IPS-18c (cell line): ENCODE results near the gene MORN5.
A peak's percentile ranks its signal among the peaks of the same experiment; 100 is the strongest.

ENCODE experiments used
- H3K4me3 ChIP-seq: 2 replicates; pipeline ENCODE4 v1.7.0; 2013; ENCODE audit warnings: low read depth, mild to moderate bottlenecking, low read length, moderate library complexity; ENCODE audit not compliant: insufficient read depth
- H3K9me3 ChIP-seq: one replicate; pipeline ENCODE4 v1.6.1; 2013; ENCODE audit warnings: mild to moderate bottlenecking, low read length, moderate library complexity; ENCODE audit not compliant: control insufficient read depth, insufficient read depth

MORN5 gene

DNA sequence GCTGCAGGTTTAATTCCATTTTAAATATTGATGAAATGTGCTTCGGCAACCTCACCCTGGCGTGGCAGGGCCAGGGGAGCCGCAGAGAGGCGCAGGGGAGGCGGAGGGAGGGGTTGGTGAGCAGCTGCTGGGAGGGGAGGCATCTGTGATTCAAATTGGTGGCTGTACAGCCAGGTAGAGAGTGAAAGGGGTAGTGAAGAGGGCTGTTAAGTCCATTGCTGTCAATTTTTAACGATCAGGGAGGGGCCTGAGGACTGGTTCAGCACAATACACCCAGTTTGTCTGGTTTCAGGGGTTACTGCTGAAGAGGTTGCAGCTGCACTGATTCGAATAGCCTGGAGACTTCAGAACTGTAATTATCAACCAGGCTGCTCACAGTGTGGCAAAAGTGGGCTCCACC, 37.7 kb downstream of the MORN5 start:
- no peak overlapping the region for H3K4me3 ChIP-seq
- no peaks in the 10 kb centered on the region for H3K9me3 ChIP-seq

DNA sequence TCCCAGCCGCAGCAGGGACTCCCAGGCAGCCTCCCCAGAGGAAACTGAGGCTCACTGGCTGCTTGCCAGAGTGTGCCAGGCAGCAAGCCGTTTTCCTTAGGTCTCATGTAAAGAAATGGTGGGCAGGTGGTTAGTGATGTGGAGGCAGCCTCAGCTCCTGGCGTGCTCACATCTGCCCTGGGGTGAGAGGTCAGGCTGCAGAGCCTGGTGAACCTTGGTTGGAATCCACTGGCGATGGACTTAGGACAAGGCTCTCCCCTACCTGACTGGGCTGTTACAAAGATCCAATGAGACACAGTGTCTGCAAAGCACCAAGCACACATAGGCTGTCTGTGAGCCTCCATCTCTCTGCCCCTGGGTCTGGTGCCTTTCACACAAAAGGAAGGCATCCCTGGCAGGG, 38.2 kb downstream of the MORN5 start:
- Histone ChIP-seq H3K9me3 (no peaks in the 10 kb centered on the region), H3K4me3 (no peak overlapping the region)

DNA sequence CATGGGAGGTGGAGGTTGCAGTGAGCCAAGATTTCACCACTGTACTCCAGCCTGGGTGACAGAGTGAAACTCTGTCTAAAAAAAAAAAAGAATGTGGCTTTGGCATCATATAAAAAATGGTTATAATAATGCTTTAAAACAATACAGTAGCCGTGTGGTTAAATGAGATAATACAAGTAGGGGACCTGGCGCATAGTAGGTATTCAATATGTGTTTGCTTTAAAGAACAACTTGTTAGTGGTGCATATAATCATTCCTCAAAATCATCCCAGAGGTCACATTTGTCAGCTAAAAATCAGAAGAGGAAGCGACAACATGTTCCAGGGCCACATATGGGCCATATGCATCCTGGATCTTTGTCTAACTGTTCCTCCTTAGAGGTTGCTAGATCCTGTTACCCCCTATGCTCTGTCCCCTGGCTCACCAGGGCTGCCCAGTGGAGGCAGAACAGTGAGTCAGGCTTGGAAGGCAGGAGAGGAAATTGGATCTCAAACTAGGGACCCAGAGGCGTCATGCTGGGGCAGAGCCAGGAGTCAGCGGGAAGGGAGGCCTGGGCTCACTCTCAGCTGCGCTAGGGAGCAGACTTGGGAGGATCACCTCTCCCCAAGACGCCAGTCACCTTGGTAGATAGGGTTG, 41.4 kb downstream of the MORN5 start:
- Histone ChIP-seq H3K4me3 (no peak overlapping the region), H3K9me3 (no peaks in the 10 kb centered on the region)

DNA sequence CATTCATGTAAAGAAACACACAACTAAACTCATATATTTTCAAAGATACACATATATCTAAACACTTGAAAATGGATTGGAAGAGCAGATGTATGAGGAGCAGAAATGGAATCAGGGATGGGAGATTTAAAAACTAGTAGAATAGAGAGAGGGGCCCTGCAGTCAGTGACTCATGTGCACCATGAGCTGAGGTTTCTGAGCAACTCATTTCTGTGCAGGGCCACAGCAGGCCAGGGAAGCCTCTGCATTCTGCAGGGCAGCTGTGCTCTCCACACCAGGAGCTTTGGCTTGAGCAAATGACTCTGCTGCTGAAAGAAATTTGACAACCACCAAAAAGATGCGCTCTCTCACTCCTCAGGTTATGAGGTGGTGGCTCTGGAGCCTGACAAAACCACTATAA, 41.9 kb downstream of the MORN5 start:
- Histone ChIP-seq H3K4me3 (no peak overlapping the region), H3K9me3 (no peaks in the 10 kb centered on the region)

DNA sequence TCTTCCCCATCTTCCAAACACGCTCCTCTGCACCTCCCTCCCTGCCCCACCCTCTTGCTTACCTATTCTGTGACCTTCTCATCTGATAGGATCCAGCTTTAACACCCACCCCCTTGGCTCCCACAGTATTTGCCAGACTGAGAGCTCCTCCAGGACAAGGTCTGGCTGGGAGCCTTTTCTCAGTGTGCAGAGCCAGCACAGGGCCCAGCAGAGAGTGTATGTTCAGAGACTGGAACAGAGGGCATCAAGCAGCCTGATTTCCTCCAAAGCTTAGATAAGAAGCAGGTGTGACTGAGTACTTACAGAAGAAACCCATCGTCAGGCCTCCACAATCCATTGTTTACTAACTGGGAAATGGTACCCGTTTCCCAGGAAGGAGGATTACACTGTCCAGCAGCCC, 42.4 kb downstream of the MORN5 start:
- H3K9me3 ChIP-seq = no peaks in the 10 kb centered on the region
- H3K4me3 ChIP-seq = no peak overlapping the region

DNA sequence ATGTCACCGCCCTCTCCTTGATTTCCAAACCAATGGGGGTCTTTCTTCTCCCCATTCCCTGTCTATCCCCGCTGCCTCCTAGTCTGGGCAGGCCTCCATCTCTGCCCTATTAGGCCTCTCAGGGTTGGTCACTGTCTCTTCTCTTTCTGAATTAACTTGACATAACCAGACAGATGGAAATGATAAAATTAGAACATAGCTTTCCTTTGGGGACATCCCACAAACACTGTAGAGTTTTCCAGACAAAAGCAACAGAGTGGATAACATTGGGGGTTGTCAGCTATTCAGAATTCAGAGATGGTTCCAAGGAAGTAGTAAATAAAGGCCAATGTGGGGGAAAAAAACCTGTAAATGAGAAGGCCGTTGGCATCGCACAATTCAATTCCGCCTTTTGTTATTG, 44.3 kb downstream of the MORN5 start:
- Histone ChIP-seq H3K4me3 (no peak overlapping the region), H3K9me3 (no peaks in the 10 kb centered on the region)

DNA sequence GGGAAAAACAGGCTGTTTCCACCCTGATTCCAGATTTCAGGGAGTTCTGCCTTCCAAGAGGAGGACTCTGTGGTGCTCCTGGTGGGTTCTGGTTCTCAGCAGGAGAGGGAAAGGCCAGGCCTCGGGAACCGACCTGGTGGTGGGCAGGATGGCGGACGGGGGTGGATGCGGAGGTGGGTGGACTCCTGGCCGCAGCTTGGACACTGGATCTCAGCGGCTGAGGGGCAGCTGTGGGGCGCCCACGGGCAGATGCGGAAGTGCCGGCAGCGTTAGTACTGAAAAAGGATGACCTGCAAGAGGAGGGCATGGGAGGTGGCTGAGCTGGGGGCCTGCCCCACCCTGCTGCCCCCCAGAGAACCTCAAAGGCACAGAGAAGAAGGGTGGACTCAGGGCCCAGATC, 44.8 kb downstream of the MORN5 start:
- no peaks in the 10 kb centered on the region for H3K9me3 ChIP-seq
- no peak overlapping the region for H3K4me3 ChIP-seq

DNA sequence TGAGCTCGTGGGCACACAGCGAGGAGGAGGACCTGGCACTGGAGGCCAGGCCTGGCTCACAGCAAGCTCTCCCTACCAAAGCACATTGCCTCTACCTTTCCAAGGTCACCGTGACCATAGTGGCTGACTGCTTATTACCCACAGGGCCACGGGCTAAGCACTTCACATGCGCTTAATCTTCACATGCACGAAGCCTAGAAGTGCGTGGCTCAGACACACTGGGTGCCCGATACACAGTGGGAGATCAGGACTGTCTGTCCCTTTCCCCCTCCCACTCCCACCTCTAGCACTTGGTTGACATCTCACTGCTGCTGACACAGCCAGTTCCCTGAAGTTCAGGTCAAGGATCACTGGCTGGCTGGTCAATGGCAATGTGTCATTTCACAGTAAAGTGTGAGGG, 45.5 kb downstream of the MORN5 start:
- H3K4me3 ChIP-seq = no peak overlapping the region
- H3K9me3 ChIP-seq = no peaks in the 10 kb centered on the region

DNA sequence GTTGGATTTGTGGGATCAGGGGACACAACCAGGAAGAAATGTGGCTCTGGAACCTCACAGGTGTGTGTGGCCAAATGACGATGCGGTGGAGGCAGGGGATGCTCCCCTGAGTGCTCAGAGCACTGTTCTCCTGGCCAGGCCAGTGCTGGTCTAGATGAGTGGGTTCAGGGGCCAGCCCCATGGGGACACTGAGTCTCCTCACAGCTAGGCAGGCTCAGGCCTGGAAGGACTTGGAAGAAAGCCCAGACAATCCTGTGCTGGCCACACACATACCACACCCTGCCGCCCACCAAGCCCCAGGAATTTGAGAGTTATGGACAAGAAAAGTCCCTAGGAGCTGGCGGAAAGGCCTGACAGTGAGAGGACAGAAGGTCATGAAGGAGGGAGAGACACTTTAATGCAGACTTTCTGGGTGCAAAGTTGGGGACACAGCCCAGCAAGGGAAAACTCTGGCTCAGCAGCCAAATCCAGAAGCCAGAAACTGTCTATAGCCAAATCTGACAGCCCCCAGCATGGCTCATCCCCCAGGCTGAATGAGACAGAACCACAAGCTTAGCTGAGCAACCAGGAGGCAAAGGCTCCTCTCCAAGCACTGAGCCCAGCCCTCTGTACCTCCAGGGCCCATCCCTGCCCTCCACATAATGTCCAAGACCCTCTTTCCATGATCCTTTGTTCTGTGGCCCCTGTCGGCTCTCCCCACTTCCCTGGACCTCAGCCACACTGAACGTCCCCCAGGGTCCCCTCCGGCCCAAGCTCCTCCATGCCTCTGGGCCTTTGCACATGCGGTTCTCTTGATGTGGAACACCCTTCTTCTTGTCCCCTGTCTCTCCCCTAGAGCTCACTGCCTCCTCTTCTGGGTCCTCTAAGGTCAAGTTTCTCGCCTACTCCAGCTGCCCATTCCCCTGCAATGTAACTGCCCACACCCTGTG, 46.7 kb downstream of the MORN5 start:
- no peaks in the 10 kb centered on the region for H3K9me3 ChIP-seq
- no peak overlapping the region for H3K4me3 ChIP-seq

DNA sequence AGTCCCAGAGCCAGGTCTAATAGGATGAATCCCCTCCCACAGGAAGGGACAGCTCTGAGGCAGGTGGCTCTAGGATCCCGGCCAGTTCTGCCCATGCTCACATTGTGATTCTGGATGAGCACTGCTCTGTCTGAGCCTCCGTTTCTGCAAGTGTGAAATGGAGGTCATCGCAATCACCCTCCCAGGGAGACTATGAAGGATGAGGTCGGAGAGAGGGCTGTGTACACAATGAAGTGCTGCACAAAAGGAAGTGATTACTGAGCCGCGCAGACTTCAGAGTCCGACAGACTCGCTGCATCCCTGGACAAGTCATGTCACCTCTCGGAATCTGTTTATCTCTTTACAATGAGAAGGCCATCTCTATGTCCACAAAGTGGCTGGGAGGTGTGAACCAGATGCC, 47.4 kb downstream of the MORN5 start:
- Histone ChIP-seq H3K9me3 (no peaks in the 10 kb centered on the region), H3K4me3 (no peak overlapping the region)

DNA sequence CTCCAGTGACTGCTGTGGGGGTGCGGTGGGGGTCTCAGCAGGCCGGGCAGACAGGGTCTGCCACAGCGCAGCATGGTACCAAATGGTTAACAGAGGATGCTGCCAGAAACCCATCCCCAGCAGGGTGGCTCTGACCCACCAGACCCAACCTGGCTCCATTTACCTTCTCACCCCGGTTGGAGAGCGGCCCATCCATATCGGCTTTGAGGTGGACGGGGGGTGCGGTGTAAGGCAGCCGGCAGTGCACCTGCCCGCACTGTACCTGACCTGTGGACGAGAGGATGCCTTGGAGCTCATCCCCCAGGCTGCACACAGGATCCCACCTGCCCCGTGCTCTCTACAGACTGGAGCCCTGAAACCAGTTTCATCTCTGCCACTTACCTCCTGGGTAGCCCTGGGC, 49.7 kb downstream of the MORN5 start:
- Histone ChIP-seq H3K4me3 (no peak overlapping the region), H3K9me3 (no peaks in the 10 kb centered on the region)

DNA sequence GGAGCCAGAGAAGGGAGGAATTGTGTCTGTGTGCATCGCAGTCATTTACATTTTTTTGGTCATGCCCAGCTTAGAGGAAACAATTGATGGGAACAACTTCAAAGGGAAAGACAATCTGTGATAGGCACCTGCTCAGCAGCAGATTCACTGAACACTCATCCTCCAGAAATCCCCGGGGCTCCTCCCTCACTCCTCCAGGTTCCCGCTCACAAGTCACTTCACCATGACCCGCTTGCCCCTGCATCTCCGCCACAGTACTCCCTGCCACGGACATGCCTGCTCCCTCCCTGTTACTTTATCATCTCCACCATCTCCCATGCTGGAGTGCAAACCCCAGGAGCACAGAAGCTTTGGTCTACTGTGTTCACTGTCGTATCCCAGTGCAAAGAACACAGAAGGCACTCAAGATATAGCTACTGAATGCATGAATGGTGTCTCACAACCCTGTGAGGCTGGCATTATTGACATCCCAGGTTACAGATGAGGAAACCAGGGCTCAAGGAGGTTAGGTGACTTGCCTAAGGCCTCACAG, 52.8 kb downstream of the MORN5 start:
- H3K9me3 ChIP-seq = no peaks in the 10 kb centered on the region
- no peak overlapping the region for H3K4me3 ChIP-seq

DNA sequence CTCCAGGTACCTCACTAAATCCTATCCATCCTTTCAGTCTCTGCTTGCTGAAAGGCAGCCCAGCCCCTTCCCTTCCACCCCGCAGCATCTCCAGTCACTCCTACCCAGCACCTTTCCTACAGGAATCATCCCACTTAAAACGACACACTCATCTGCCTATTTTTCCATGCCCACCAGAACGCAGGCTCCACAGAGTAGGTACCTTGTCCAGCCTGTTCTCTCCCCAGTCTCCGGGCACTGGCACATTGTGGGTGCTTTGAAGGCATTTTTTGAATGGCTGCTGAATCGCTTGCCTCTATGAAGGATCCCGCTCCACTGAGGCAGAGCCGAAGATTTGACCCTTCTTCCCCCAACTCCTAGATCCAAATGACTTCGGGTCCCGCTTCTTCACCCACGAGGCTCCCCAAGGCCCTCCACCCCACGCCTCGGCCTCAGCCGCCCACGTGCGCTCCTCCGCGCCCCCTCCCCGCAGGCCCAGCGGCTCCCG, 53.4 kb downstream of the MORN5 start:
- Histone ChIP-seq H3K9me3 (no peaks in the 10 kb centered on the region), H3K4me3 (peak overlapping the region; percentile 49; the same call in 1 of the 2 replicates)

DNA sequence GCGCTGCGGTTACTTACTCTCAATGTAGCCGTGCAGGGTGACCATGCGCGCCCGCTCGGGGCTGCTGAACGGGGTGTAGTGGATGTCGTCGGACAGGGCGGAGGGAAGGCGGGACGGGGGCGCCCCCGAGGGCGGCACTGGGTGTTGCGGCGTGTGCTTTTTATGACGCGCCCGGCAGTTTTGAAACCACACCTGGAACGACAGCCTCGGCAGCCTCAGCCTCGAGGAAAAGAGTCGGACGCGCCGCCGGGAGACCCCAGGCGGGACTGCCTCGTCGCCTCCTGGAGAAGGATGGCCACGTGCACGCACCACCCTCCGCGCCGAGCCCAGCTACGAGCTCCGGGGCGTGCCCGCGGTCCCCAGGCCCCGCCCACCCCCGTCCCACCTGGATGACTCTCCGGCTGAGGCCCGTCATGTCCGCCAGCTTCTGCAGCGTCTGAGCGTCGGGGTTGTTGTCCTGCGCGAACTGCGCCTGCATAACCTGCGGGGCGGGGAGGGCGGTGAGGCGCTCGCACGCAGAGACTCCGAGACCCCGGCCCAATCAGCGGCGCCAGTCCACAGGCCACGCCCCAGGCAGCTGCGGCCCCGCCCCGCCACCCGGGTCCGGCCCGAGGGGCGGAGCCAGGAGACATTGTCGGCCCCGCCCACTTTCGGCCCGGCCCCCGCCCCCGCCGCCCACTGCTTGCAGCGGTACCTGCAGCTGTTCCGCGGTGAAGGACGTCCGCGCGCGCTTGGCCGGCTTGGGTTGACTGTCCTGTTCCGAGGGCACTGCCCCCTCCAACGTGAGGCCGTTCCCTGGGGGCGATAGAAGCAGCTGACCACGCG, 54.1 kb downstream of the MORN5 start:
- peak overlapping the region; percentile 49 for H3K4me3 ChIP-seq

DNA sequence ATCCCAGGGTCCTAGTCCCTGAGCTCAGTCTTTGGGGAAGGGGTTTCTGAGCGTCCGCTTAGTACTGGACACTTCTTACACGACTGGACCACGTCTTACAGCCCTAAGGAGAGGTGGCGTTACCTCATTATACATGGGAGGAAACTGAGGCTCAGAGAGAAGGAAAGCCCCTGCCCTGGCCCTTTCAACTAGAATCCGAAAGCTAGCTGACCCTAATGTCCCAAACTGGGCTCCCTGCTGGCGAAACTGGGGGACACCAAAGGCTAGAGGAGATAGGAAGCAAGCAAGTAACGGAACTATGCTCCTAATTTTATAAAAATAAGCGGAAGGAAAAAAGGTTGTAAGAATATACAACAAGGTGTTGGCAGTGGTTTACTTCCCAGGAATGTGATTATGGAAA, 54.8 kb downstream of the MORN5 start:
- Histone ChIP-seq H3K9me3 (peaks cover 2% of the 10 kb centered on the region), H3K4me3 (peak overlapping the region; percentile 49)

More for the DNA sequence above, 54.1 kb downstream of the MORN5 start:
- H3K9me3 ChIP-seq = no peaks in the 10 kb centered on the region

DNA sequence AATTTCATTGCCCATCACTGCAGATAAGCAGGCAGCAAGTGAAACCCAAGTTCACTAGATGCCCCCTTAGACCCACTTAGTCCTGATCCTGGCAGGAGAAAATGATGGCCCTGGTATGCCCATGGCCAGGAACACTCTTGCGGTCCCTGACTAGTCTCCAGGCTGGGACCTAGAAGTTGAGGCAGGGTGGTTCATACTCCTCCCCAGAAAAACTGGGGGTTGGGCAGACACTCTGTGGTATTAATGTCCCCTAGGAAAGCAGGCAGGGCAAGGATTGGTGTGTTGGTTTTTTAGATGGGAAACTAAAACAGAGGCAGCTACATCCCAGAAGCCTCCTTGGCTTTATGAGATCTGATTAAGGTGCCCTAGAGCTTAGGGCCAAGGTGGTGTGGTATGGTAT, 56.0 kb downstream of the MORN5 start:
- peaks cover 2% of the 10 kb centered on the region for H3K9me3 ChIP-seq
- H3K4me3 ChIP-seq = no peak overlapping the region

DNA sequence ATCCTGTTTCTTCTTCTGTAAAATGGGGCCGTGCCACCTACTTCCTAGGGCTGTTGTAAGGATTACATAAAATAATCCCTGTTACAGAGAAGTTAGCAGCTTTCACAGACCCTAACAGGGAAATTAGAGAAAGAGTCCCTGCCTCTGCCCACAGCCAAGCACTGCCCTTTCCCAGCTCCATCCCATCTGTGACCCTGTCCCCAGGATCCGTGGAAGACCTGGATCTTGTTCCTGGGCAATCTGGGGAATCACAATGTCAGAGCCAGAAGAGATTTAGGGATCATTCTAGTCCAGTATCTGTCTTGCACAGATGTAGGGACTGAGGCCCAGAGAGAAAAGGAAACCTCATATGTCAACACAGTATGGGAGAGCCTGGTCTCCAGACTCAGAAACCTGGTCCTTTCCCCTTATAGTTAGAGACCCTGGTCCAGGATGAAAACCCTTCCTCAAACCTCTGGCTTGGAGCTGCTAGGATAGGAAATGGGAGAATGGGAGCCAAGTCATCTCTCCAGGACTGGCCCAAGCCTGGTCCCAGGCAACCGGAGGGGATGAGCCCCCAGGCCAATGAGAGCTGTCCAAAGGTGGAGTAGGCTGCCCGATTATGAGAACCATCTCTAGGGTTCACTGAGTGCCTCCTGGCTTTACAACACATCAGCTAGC, 56.6 kb downstream of the MORN5 start:
- peaks cover 2% of the 10 kb centered on the region for H3K9me3 ChIP-seq

More for the DNA sequence above, 56.6 kb downstream of the MORN5 start:
- no peak overlapping the region for H3K4me3 ChIP-seq
